Measurements from ENCODE around the gene SAMM50. TPM values are rescaled to one million over a fixed set of nuclear protein-coding genes. Genes with fewer than 3 reads are reported as not detected.

The SAMM50 gene
- total RNA-seq, 4 donors from 2014 or later = 31.9 to 38.3 (median 32.1) TPM

DNA sequence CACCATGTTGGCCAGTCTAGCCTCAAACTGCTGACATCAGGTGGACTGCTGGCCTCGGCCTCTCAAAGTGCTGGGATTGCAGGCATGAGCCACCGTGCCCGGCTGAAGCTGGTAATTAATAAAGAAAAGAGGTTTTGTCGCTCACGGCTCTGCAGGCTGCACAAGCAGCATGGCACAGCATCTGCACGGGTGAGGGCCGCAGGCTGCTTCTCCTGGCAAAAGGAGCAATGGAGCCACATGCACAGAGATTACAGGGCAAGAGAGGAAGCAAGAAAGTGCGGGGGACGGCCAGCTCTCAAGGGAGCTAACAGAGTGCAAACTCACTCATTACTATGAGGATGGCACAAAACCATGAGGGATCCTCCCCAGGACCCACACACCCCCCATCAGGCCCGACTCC, 64.2 kb downstream of the SAMM50 start:
- WGBS, 2 donors = 90 to 91% methylated on average over 10 of the region's 10 CpGs

DNA sequence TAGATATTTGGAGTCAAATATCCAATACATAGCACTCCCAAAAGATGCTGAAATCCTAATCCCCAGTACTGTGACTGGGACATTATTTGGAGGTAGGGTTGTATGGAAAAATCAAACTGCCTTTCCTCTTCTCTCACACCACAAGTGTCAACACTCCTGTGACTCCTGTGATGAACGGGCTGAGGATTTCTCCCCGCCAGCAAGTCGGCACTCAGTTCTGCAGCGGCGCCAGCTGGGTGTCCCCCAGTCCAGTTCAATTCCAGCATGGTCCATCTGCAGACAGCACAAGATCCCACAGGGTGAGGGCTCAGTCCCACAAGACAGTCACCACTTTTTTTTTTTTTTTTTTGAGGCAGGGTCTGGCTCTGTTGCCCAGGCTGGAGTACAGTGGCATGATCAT, 64.6 kb downstream of the SAMM50 start:
- Histone ChIP-seq H3K9me3 (no peaks in the 10 kb centered on the region), H3K4me1 (peaks cover 4 to 8% of the 10 kb centered on the region in 2 donors), H3K4me3 (replicated peaks in 1 of 3) (no peak overlapping the region), H3K36me3 (no peaks in the 10 kb centered on the region), H3K27me3 (no peaks in the 10 kb centered on the region), H3K27ac (no peak overlapping the region)
- intact Hi-C loops (cut with DNase I) = no loop called here
- 93 to 94% methylated on average over 5 of the region's 5 CpGs for WGBS, 2 donors
- no peak for TF ChIP-seq POLR2A (IDR thresholded peaks at IDR 0.05)
- TF ChIP-seq, protein P1, sequence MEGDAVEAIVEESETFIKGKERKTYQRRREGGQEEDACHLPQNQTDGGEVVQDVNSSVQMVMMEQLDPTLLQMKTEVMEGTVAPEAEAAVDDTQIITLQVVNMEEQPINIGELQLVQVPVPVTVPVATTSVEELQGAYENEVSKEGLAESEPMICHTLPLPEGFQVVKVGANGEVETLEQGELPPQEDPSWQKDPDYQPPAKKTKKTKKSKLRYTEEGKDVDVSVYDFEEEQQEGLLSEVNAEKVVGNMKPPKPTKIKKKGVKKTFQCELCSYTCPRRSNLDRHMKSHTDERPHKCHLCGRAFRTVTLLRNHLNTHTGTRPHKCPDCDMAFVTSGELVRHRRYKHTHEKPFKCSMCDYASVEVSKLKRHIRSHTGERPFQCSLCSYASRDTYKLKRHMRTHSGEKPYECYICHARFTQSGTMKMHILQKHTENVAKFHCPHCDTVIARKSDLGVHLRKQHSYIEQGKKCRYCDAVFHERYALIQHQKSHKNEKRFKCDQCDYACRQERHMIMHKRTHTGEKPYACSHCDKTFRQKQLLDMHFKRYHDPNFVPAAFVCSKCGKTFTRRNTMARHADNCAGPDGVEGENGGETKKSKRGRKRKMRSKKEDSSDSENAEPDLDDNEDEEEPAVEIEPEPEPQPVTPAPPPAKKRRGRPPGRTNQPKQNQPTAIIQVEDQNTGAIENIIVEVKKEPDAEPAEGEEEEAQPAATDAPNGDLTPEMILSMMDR (IDR thresholded peaks at IDR 0.05) = no peak
- DNase-seq = no peak

More for the DNA sequence above, 64.2 kb downstream of the SAMM50 start:
- Histone ChIP-seq H3K27me3 (no peaks in the 10 kb centered on the region), H3K27ac (no peak overlapping the region), H3K9me3 (no peaks in the 10 kb centered on the region), H3K36me3 (no peaks in the 10 kb centered on the region), H3K4me1 (peaks cover 4 to 5% of the 10 kb centered on the region in 2 donors), H3K4me3 (replicated peaks in 1 of 3) (no peak overlapping the region)
- intact Hi-C loops (cut with DNase I) = no loop called here
- DNase-seq = no peak
- TF ChIP-seq, protein P1 (IDR thresholded peaks at IDR 0.05) = no peak
- no peak for TF ChIP-seq POLR2A (IDR thresholded peaks at IDR 0.05)

DNA sequence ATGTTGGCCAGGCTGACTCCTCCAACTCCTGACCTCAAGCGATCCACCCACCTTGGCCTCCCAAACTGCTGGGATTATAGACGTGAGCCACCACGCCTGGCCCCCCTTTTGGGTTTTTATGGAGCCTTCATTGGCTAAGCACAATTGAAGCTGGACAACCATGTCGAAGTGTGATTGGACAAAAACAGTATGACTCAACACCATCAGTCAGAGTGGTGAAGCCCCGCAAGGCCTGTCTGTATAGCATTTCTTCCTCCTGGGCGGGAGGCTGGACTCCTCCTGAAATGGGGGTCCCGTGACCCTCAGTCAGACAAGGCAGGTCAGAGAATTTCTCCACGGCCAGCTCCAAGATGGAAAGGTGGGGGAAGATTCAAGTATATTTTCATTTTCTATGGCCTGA, 65.7 kb downstream of the SAMM50 start:
- TF ChIP-seq POLR2A (IDR thresholded peaks at IDR 0.05) = no peak
- TF ChIP-seq, protein P1 (IDR thresholded peaks at IDR 0.05) = no peak
- Histone ChIP-seq H3K4me1 (peaks cover 4 to 8% of the 10 kb centered on the region in 2 donors), H3K4me3 (replicated peaks in 1 of 3) (no peak overlapping the region), H3K9me3 (no peaks in the 10 kb centered on the region), H3K27me3 (no peaks in the 10 kb centered on the region), H3K27ac (no peak overlapping the region), H3K36me3 (no peaks in the 10 kb centered on the region)
- intact Hi-C loops (cut with DNase I) = no loop called here
- 95% methylated on average over 8 of the region's 8 CpGs for whole genome bisulfite sequencing, 2 donors
- DNase-seq = no peak

DNA sequence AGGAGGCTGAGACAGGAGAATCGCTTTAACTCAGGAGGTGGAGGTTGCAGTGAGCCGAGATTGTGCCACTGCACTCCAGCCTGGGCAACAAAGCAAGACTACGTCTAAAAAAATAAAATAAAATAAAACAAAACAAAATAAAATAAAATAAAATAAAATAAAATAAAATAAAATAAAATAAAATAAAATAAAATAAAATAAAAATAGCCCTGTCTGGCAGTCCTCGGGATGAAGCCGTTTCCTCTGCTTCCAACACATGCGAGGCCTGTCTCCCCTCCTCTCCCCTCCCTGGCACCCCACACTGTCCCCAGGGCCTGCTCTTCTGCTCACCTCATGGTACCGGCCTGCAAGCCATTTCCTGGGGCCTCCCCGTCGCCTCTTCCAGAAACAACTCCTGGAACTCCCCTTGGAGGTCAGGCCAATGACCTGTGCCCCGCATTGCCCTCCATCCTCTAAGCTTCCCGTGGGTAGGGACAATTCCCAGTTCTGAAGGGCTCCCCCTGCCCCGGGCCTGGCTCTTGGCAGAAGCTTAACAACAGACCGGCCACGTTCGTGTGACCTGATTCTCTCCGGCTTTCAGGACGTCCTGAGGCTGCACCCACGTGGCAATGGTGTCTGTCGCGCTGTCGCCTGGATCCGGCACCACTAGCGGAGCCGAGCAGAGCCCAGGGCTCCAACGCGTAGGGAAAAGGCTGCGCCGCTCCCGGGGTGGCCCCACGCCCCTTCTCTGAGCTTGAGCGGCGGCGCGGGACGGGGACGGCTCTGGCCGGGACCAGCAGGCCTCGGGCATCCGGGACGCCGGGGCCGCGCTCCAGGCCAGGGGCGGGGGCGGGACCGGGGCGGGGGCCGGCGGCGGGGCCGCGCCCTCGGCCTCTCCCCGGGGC, 68.4 kb downstream of the SAMM50 start:
- intact Hi-C loops (cut with DNase I) = no loop called here
- TF ChIP-seq, protein P1 (IDR thresholded peaks at IDR 0.05) = no peak
- TF ChIP-seq POLR2A (IDR thresholded peaks at IDR 0.05) = peak in 1 of 2 donors; percentile 18
- no peaks in the 10 kb centered on the region for H3K36me3 ChIP-seq
- H3K27me3 ChIP-seq = no peaks in the 10 kb centered on the region
- DNase-seq = peak; percentile 20 to 42
- H3K27ac ChIP-seq = peak overlapping the region; percentile 36 to 69 (median 63)
- peak overlapping the region in 1 of 3 donors; percentile 32 for H3K4me3 ChIP-seq (replicated peaks in 1 of 3)
- H3K9me3 ChIP-seq = no peaks in the 10 kb centered on the region
- peaks cover 4 to 13% of the 10 kb centered on the region in 2 donors for H3K4me1 ChIP-seq
- 24 to 66% methylated on average over 10 to 26 of the region's 54 CpGs for WGBS, 2 donors

DNA sequence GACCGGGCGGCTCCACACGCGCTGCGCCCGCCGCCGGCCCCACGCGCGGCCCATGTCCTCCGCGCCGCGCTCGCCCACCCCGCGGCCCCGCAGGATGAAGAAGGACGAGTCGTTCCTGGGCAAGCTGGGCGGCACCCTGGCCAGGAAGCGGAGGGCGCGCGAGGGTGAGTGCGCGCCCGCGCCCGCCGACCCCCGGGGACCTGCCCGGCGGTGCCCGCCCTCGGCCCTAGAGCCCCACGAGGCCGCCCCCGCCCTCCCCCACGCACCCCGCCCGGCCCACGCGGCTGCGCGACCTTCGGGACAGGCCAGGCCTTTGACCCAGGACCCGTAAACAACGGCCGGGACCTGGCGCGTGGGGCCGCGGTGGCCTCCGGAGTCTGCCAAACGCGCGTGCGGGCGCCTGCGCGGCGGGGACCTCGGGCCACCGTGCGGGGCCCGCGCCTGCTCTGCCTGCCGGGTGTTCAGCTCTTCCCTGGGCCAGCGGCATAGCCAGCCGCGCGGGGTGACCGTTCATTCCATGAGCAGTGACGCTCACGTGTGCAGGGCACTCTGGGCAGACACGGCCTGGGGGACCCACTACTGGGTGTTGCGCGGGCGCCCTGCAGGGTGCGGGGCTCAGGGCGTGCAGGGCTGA, 69.2 kb downstream of the SAMM50 start, which contains the start of gene PARVB:
Gene PARVB (plus strand): TSS at position 15 of the 634 bp plus-strand sequence. CDS start 38 bp downstream, at position 53.
- H3K27ac ChIP-seq = peak within 1 kb of the TSS; percentile 36 to 88 (median 78)
- H3K4me3 ChIP-seq (replicated peaks in 1 of 3) = peak within 1 kb of the TSS in 1 of 3 donors; percentile 37
- no peaks in the 10 kb centered on the region for H3K27me3 ChIP-seq
- H3K4me1 ChIP-seq = peaks cover 4 to 13% of the 10 kb centered on the region in 2 donors
- no peaks in the 10 kb centered on the region for H3K9me3 ChIP-seq
- H3K36me3 ChIP-seq = no peaks in the 10 kb centered on the region
- WGBS, 2 donors = 9 to 11% methylated on average over 10 to 12 of the region's 83 CpGs
- DNase-seq = peak in 1 of 2 donors; percentile 13
- no peak for TF ChIP-seq POLR2A (IDR thresholded peaks at IDR 0.05)
- TF ChIP-seq, protein P1 (IDR thresholded peaks at IDR 0.05) = no peak
- intact Hi-C loops (cut with DNase I) = no loop called here

All from thyroid gland (tissue), 4 donors.